ENCODE measurements around the gene SERTAD1. TPM values are rescaled to one million over a fixed set of nuclear protein-coding genes. Genes with fewer than 3 reads are reported as not detected.
"Not testable (repeated sequence)": the region's sequence is repeated elsewhere in the genome, so short reads cannot be mapped to it uniquely, and the experiment has no call there.

SERTAD1 gene
- total and polyA plus RNA-seq, 7 donors: 10.5 to 88.7 (median 17.5) TPM

- peak overlapping the region; percentile 100 for H3K27ac ChIP-seq
- no peaks in the 10 kb centered on the region for H3K27me3 ChIP-seq (ENCODE audit: insufficient read depth in 3 of 3, low read length in 2 of 3)
- H3K9me3 ChIP-seq: no peaks in the 10 kb centered on the region
- intact Hi-C loops (cut with DNase I): loop anchor here (2.0 to 5.0 kb wide), 2 partner anchors 21 to 94 kb away; partner anchors contain the start of genes C19orf47 (in 1 of the 2) and PLD3 (in 1 of the 2)
- ATAC-seq (no peak), DNase-seq (no peak)
- no peak for TF ChIP-seq CTCF (IDR thresholded peaks at IDR 0.05)
- H3K36me3 ChIP-seq (ENCODE audit: insufficient read depth in 1 of 2, low read depth in 1 of 2): peaks cover 8 to 25% of the 10 kb centered on the region in 2 donors
- 60 to 75% (median 70%) methylated on average over 9 to 11 of the region's 11 CpGs for WGBS, 3 donors
- peak overlapping the region; percentile 98 for H3K4me3 ChIP-seq
- H3K4me1 ChIP-seq: peaks cover 23% of the 10 kb centered on the region
Measured at GRCh38 chr19:40441719-40442253, 16.0 kb upstream of the SERTAD1 start.

GRCh38 chr19:40438284-40438683 lies 12.5 kb upstream of the SERTAD1 start:
- TF ChIP-seq CTCF (IDR thresholded peaks at IDR 0.05): no peak
- Histone ChIP-seq H3K9me3 (no peaks in the 10 kb centered on the region), H3K27me3 (ENCODE audit: insufficient read depth in 3 of 3, low read length in 2 of 3) (no peaks in the 10 kb centered on the region), H3K27ac (no peak overlapping the region), H3K4me3 (no peak overlapping the region), H3K4me1 (peaks cover 19% of the 10 kb centered on the region), H3K36me3 (ENCODE audit: insufficient read depth in 1 of 2, low read depth in 1 of 2) (peaks cover 8 to 25% of the 10 kb centered on the region in 2 donors)
- DNase-seq (no peak), ATAC-seq (no peak)
- 86 to 97% (median 93%) methylated on average over 3 of the region's 3 CpGs for WGBS, 3 donors
- intact Hi-C loops (cut with DNase I): no loop called here

- no peak for TF ChIP-seq CTCF (IDR thresholded peaks at IDR 0.05)
- WGBS, 3 donors: 2% methylated on average over 42 to 50 of the region's 50 CpGs
- Histone ChIP-seq H3K27ac (peak overlapping the region; percentile 92), H3K27me3 (ENCODE audit: insufficient read depth in 3 of 3, low read length in 2 of 3) (no peaks in the 10 kb centered on the region), H3K36me3 (ENCODE audit: insufficient read depth in 1 of 2, low read depth in 1 of 2) (no peaks in the 10 kb centered on the region), H3K4me3 (peak overlapping the region; percentile 68), H3K4me1 (peaks cover 12% of the 10 kb centered on the region), H3K9me3 (no peaks in the 10 kb centered on the region)
- ATAC-seq (peak; percentile 95 to 98 (median 96)), DNase-seq (peak; percentile 89 to 95)
- intact Hi-C loops (cut with DNase I): no loop called here
Measured at GRCh38 chr19:40433391-40434216, 7.8 kb upstream of the SERTAD1 start.

GRCh38 chr19:40432760-40433159 lies 7.0 kb upstream of the SERTAD1 start:
- H3K36me3 ChIP-seq (ENCODE audit: insufficient read depth in 1 of 2, low read depth in 1 of 2); H3K27me3 ChIP-seq (ENCODE audit: insufficient read depth in 3 of 3, low read length in 2 of 3); intact Hi-C loops (cut with DNase I); DNase-seq; H3K9me3 ChIP-seq; ATAC-seq: not testable (repeated sequence)
- 32 to 45% (median 39%) methylated on average over 7 of the region's 7 CpGs for WGBS, 3 donors
- Histone ChIP-seq H3K4me1 (peaks cover 12% of the 10 kb centered on the region), H3K4me3 (peak overlapping the region; percentile 68), H3K27ac (peak overlapping the region; percentile 92)

- no peaks in the 10 kb centered on the region for H3K36me3 ChIP-seq (ENCODE audit: insufficient read depth in 1 of 2, low read depth in 1 of 2)
- 89 to 93% (median 90%) methylated on average over 3 of the region's 3 CpGs for WGBS, 3 donors
- H3K4me3 ChIP-seq: no peak overlapping the region
- DNase-seq (no peak), ATAC-seq (no peak)
- intact Hi-C loops (cut with DNase I): no loop called here
- H3K9me3 ChIP-seq: no peaks in the 10 kb centered on the region
- H3K4me1 ChIP-seq: peaks cover 12% of the 10 kb centered on the region
- no peak for TF ChIP-seq CTCF (IDR thresholded peaks at IDR 0.05)
- H3K27me3 ChIP-seq (ENCODE audit: insufficient read depth in 3 of 3, low read length in 2 of 3): no peaks in the 10 kb centered on the region
- peak overlapping the region; percentile 92 for H3K27ac ChIP-seq
Measured at GRCh38 chr19:40431698-40432097, 5.9 kb upstream of the SERTAD1 start.

GRCh38 chr19:40430242-40430641 lies 4.5 kb upstream of the SERTAD1 start:
- H3K4me3 ChIP-seq; H3K27me3 ChIP-seq (ENCODE audit: insufficient read depth in 3 of 3, low read length in 2 of 3); DNase-seq; H3K27ac ChIP-seq; intact Hi-C loops (cut with DNase I); H3K9me3 ChIP-seq; ATAC-seq; H3K36me3 ChIP-seq (ENCODE audit: insufficient read depth in 1 of 2, low read depth in 1 of 2): not testable (repeated sequence)
- H3K4me1 ChIP-seq: peaks cover 12% of the 10 kb centered on the region
- WGBS, 3 donors: 95 to 98% (median 97%) methylated on average over 10 of the region's 10 CpGs

- ATAC-seq; H3K27me3 ChIP-seq (ENCODE audit: insufficient read depth in 3 of 3, low read length in 2 of 3); H3K4me3 ChIP-seq; H3K27ac ChIP-seq; H3K36me3 ChIP-seq (ENCODE audit: insufficient read depth in 1 of 2, low read depth in 1 of 2); intact Hi-C loops (cut with DNase I); DNase-seq; H3K9me3 ChIP-seq: not testable (repeated sequence)
- peaks cover 26% of the 10 kb centered on the region for H3K4me1 ChIP-seq
- WGBS, 3 donors: 95 to 98% (median 96%) methylated on average over 7 of the region's 7 CpGs
Measured at GRCh38 chr19:40428197-40428596, 2.4 kb upstream of the SERTAD1 start.
